Spleen (tissue), 3 donors: ENCODE results near the gene EVPL.

Experiments
- POLR2A ChIP-seq, 3 donors: fragments of 450-650 bp; IDR thresholded peaks; one replicate each; pipeline ENCODE4 v1.5.1; 2017; ENCODE audit warnings: antibody characterized with exemption in 3 of 3, mild to moderate bottlenecking in 1 of 3
- POLR2AphosphoS5 ChIP-seq, 3 donors: sonication (generic); formaldehyde crosslinking; IDR thresholded peaks; one replicate each; pipeline ENCODE4 v1.5.1; 2017; ENCODE audit warnings: antibody characterized with exemption in 3 of 3

GRCh38 chr17:76014925-76015261 is 12.2 kb downstream of the EVPL start:
- TF ChIP-seq POLR2A (IDR thresholded peaks at IDR 0.05) (no peak), POLR2AphosphoS5 (IDR thresholded peaks at IDR 0.05) (no peak)
